PC-9 (cell line): ENCODE data around the gene TBCE. TPM values are rescaled to one million over a fixed set of nuclear protein-coding genes. Genes with fewer than 3 reads are reported as not detected.

Source experiments
- BruUV-seq: library from RNA; stranded (reverse); fragments of 400-500 nt; replicated peaks from 2 replicates; lab custom pipeline; 2021; lab: Mats Ljungman, UMichigan
- CTCF ChIA-PET: fragments of 300-600 bp; sonication (Branson Sonifier 250); formaldehyde crosslinking; loops from one replicate; lab custom pipeline; 2022; ENCODE audit warnings: antibody characterized with exemption; lab: Charles Lee
- POLR2A ChIA-PET: fragments of 300-600 bp; sonication (Branson Sonifier 250); formaldehyde crosslinking; loops from one replicate; lab custom pipeline; 2022; ENCODE audit warnings: antibody characterized with exemption; ENCODE audit not compliant: unreplicated experiment; lab: Charles Lee
- DNase-seq, 2 experiments: peaks; one replicate each; pipeline versions ENCODE4 v3.0.0 to v3.0.0-alpha.2; 2015 to 2022; ENCODE audit warnings: mixed read lengths in 1 of 2
- H2AFZ ChIP-seq: fragments of 200-600 bp; sonication (generic); 2 replicates; pipeline ENCODE4 v1.8.1; 2017; ENCODE audit warnings: antibody characterized with exemption
- H3F3A ChIP-seq: fragments of 200-600 bp; sonication (generic); 2 replicates; pipeline ENCODE4 v1.8.1; 2017; ENCODE audit warnings: antibody characterized with exemption, mild to moderate bottlenecking, low read depth; ENCODE audit not compliant: insufficient read depth
- H3K27ac ChIP-seq: fragments of 200-600 bp; sonication (generic); 2 replicates; pipeline ENCODE4 v1.6.1; 2016; ENCODE audit warnings: mixed run types
- H3K27me3 ChIP-seq: fragments of 200-600 bp; sonication (generic); 2 replicates; pipeline ENCODE4 v1.6.1; 2016; ENCODE audit warnings: low read depth, mixed run types; ENCODE audit not compliant: insufficient read depth
- H3K36me3 ChIP-seq: fragments of 200-600 bp; sonication (generic); 2 replicates; pipeline ENCODE4 v1.6.1; 2016; ENCODE audit warnings: low read depth, mixed run types
- H3K4me1 ChIP-seq: fragments of 200-600 bp; sonication (generic); replicated peaks from 2 replicates; pipeline ENCODE4 v1.6.1; 2016; ENCODE audit warnings: mixed run types; ENCODE audit not compliant: insufficient read depth
- H3K4me2 ChIP-seq: fragments of 200-600 bp; sonication (generic); 2 replicates; pipeline ENCODE4 v1.6.1; 2017; ENCODE audit warnings: mixed run types
- H3K4me3 ChIP-seq: fragments of 200-600 bp; sonication (generic); 2 replicates; pipeline ENCODE4 v1.6.1; 2016; ENCODE audit warnings: mixed run types
- H3K79me2 ChIP-seq: fragments of 200-600 bp; sonication (generic); 2 replicates; pipeline ENCODE4 v1.6.1; 2017; ENCODE audit warnings: low read depth, mixed run types
- H3K9me2 ChIP-seq: fragments of 200-600 bp; sonication (generic); 2 replicates; pipeline ENCODE4 v1.8.1; 2017; ENCODE audit warnings: mild to moderate bottlenecking; ENCODE audit not compliant: insufficient read depth
- H3K9me3 ChIP-seq: fragments of 200-600 bp; sonication (generic); 2 replicates; pipeline ENCODE4 v1.8.1; 2016; ENCODE audit warnings: low read depth; ENCODE audit not compliant: insufficient read depth
- H4K20me1 ChIP-seq: fragments of 200-600 bp; sonication (generic); 2 replicates; pipeline ENCODE4 v1.8.1; 2017; ENCODE audit not compliant: insufficient read depth
- CTCF ChIP-seq: fragments of 200-600 bp; sonication (generic); conservative IDR thresholded peaks from 2 replicates; pipeline ENCODE4 v1.6.1; 2017; ENCODE audit warnings: mixed run types, antibody characterized with exemption, mild to moderate bottlenecking, moderate library complexity
- EZH2 ChIP-seq: fragments of 200-600 bp; sonication (generic); IDR thresholded peaks from 2 replicates; pipeline ENCODE4 v1.8.0; 2017; ENCODE audit warnings: antibody characterized with exemption, low read depth
- intact Hi-C: fragments of 100-400 bp; cut with micrococcal nuclease; formaldehyde crosslinking; loops from one replicate; pipeline ENCODE4 v1.10.0; 2022; ENCODE audit not compliant: unreplicated experiment
- total RNA-seq: library from RNA; stranded (reverse); gene quantifications from 2 replicates; pipeline ENCODE4 v1.2.3, GENCODE V29; 2021

Gene TBCE
- total RNA-seq, 1 experiment from 2014 or later, result 18.9 TPM

GRCh38 chr1:235450433-235450832 lies 83.2 kb downstream of the TBCE start:
- Histone ChIP-seq H3K4me2 (no peak overlapping the region), H4K20me1 (no peaks in the 10 kb centered on the region), H3K79me2 (no peaks in the 10 kb centered on the region), H2AFZ (no peak overlapping the region), H3K4me1 (no peaks in the 10 kb centered on the region), H3K9me3 (no peaks in the 10 kb centered on the region), H3K27ac (0 out of 2 replicates have a peak overlapping the region, but pooled peaks have one; percentile 21), H3K27me3 (no peaks in the 10 kb centered on the region), H3K4me3 (no peak overlapping the region), H3K9me2 (no peaks in the 10 kb centered on the region), H3F3A (peaks cover 3% of the 10 kb centered on the region; the same call in 1 of the 2 replicates), H3K36me3 (peaks cover 36% of the 10 kb centered on the region)
- intact Hi-C loops, result no loop called here
- no TSS peak for BruUV-seq
- no peak for DNase-seq
- POLR2A ChIA-PET, result no interaction called here
- TF ChIP-seq CTCF (no peak), EZH2 (no peak)
- CTCF ChIA-PET, result no interaction called here

DNA sequence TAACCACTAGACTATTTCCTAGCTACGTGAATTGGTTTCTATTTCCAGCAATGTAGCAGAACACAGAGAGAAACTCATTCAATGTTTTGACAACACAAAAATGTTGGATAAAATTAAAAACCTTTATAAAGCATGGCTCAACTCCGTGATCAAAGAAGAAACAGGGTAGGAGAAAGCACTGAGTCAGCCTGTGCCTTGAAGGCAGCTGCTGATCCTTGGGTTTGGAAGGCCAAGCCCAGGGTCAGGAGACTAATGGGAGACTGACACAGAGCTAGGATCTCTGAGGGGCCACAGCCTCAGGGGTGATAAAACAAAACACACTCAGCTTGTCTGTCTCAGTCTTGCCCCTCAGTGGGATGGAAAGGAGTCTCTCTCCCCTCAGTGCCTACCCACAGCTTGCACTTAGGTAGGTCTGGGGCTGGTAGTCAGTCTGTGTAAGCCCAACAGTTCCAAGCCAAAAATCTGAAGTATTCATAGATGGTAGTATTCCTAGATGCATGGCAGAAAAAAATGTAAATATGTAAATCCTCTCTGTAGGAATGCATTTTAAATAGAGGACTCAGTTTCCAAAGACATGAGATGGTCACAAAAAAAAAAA lies 83.8 kb downstream of the TBCE start:
- Histone ChIP-seq H3K79me2 (no peaks in the 10 kb centered on the region), H3F3A (peaks cover 3% of the 10 kb centered on the region; the same call in 1 of the 2 replicates), H3K9me3 (no peaks in the 10 kb centered on the region), H3K36me3 (peaks cover 36% of the 10 kb centered on the region), H3K4me2 (no peak overlapping the region), H4K20me1 (no peaks in the 10 kb centered on the region), H3K27ac (0 out of 2 replicates have a peak overlapping the region, but pooled peaks have one; percentile 21), H2AFZ (no peak overlapping the region), H3K9me2 (no peaks in the 10 kb centered on the region), H3K4me1 (no peaks in the 10 kb centered on the region), H3K27me3 (no peaks in the 10 kb centered on the region), H3K4me3 (no peak overlapping the region)
- CTCF ChIA-PET, result no interaction called here
- BruUV-seq, result no TSS peak
- no peak for TF ChIP-seq CTCF
- intact Hi-C loops, result no loop called here
- no peak for DNase-seq
- POLR2A ChIA-PET, result interaction anchor here (0.8 kb wide), 1 partner anchor 36 kb away, joined by 4 read pairs; no protein-coding TSS in a partner anchor

DNA sequence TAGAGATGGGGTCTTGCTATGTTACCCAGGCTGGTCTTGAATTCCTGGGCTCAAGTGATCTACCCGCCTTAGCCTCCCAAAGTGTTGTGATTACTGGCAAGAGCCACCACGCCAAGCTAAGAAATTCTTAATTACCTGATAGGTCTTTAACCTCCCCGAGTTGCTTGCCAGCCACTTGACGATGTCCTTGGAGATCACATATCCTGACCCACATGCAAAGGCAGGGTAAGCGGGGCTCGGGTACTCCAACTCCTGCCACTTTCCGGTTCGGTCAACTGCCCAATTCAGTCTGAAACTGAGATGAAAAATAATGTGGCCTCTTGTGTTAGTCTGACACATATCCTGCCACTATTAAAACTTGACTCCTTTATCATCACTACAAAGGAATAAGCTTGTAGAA lies 86.8 kb downstream of the TBCE start:
- TF ChIP-seq EZH2, result no peak
- TF ChIP-seq CTCF, result no peak
- Histone ChIP-seq H3K9me2 (no peaks in the 10 kb centered on the region), H3F3A (peaks cover 2% of the 10 kb centered on the region; the same call in 1 of the 2 replicates), H3K4me1 (no peaks in the 10 kb centered on the region), H2AFZ (no peak overlapping the region), H3K4me2 (no peak overlapping the region), H4K20me1 (no peaks in the 10 kb centered on the region), H3K79me2 (no peaks in the 10 kb centered on the region), H3K36me3 (peaks cover 21% of the 10 kb centered on the region; the same call in 1 of the 2 replicates), H3K27me3 (no peaks in the 10 kb centered on the region), H3K9me3 (no peaks in the 10 kb centered on the region), H3K27ac (no peak overlapping the region), H3K4me3 (no peak overlapping the region)
- intact Hi-C loops, result no loop called here
- DNase-seq, result no peak
- POLR2A ChIA-PET, result interaction anchor here (0.6 kb wide), 1 partner anchor 293 kb away, joined by 4 read pairs; no protein-coding TSS in a partner anchor
- CTCF ChIA-PET, result no interaction called here
- no TSS peak for BruUV-seq
